IMR-90 (cell line): ENCODE results near the gene MYH10.

ENCODE experiments used
- SMC3 ChIP-seq: fragments of 150-350 bp; IDR thresholded peaks from 2 replicates; pipeline ENCODE4 v1.6.1; 2016; ENCODE audit warnings: low read depth, mild to moderate bottlenecking, antibody characterized with exemption, low read length, moderate library complexity
- TF ChIP-seq, protein P1 (sequence below): conservative IDR thresholded peaks from 2 replicates; pipeline ENCODE4 v1.5.1; 2012; ENCODE audit warnings: mild to moderate bottlenecking, low read depth, low read length, improper control_type of control experiment

DNA sequence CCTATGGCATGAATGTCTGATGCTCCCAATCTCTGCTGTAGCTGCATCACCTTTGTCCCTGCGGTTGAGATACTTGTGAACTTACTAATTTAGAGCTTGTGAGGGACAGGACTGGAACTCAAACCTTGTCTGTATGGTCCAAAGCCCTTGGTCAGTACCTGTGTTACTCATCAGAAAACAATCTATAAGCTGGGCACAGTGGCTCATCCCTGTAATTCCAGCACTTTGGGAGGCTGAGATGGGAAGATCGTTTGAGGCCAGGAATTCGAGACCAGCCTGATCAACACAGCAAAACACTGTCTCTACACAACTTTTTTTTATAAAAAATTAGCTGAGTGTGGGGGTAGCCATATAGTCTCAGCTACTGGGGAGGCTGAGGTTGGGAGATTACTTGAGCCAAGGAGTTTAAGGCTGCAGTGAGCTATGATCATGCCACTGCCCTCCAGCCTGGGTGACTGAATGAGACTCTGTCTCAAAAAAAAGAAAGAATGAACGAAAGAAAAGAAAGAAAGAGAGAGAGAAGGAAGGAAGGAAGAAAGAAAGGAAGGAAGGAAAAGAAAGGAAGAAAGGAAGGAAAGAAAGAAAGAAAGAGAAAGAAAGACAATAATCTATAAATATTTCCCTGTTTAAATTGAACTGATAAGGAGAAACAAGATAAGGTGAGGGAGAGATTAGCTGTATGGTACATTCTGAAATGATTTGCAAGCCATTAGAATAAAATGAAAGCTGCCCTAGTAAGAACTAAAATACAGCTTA, 31.7 kb upstream of the MYH10 start:
- no peak for TF ChIP-seq SMC3
- TF ChIP-seq, protein P1, sequence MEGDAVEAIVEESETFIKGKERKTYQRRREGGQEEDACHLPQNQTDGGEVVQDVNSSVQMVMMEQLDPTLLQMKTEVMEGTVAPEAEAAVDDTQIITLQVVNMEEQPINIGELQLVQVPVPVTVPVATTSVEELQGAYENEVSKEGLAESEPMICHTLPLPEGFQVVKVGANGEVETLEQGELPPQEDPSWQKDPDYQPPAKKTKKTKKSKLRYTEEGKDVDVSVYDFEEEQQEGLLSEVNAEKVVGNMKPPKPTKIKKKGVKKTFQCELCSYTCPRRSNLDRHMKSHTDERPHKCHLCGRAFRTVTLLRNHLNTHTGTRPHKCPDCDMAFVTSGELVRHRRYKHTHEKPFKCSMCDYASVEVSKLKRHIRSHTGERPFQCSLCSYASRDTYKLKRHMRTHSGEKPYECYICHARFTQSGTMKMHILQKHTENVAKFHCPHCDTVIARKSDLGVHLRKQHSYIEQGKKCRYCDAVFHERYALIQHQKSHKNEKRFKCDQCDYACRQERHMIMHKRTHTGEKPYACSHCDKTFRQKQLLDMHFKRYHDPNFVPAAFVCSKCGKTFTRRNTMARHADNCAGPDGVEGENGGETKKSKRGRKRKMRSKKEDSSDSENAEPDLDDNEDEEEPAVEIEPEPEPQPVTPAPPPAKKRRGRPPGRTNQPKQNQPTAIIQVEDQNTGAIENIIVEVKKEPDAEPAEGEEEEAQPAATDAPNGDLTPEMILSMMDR, result no peak
